Vagina (tissue), 2 donors: ENCODE results near the gene MYL3. TPM values are rescaled to one million over a fixed set of nuclear protein-coding genes. Genes with fewer than 3 reads are reported as not detected.

Experiments used
- DNase-seq, 2 donors: peaks; one replicate each; pipeline ENCODE4 v3.0.0-alpha.2; 2017; ENCODE audit errors: extremely low spot score in 2 of 2
- H3K27ac ChIP-seq: fragments of 200-600 bp; sonication (generic); one replicate; pipeline ENCODE4 v1.5.1; 2019
- H3K27me3 ChIP-seq: fragments of 200-600 bp; sonication (generic); one replicate; pipeline ENCODE4 v1.5.1; 2019
- H3K36me3 ChIP-seq, 2 donors: fragments of 200-600 bp; sonication (generic); one replicate each; pipeline ENCODE4 v1.5.1; 2017 to 2019
- H3K4me1 ChIP-seq: fragments of 200-600 bp; sonication (generic); one replicate; pipeline ENCODE4 v1.5.1; 2019
- H3K4me3 ChIP-seq, 2 donors: fragments of 200-600 bp; sonication (generic); 1 replicate in 1 of 2; 2 replicates in 1 of 2; pipeline ENCODE4 v1.5.1; 2016 to 2019
- H3K9me3 ChIP-seq: fragments of 200-600 bp; sonication (generic); one replicate; pipeline ENCODE4 v1.5.1; 2019
- CTCF ChIP-seq, 3 experiments: fragments of 450-650 bp in 2 of 3; fragments of 200-600 bp in 1 of 3; sonication (generic) in 1 of 3; IDR thresholded peaks; one replicate each; pipeline ENCODE4 v1.5.1; 2017 to 2019; ENCODE audit warnings: antibody characterized with exemption in 3 of 3, mild to moderate bottlenecking in 2 of 3, moderate library complexity in 2 of 3
- POLR2A ChIP-seq, 2 donors: fragments of 450-650 bp; IDR thresholded peaks; one replicate each; pipeline ENCODE4 v1.6.1; 2017; ENCODE audit warnings: antibody characterized with exemption in 2 of 2, mild to moderate bottlenecking in 2 of 2, moderate library complexity in 2 of 2
- POLR2AphosphoS5 ChIP-seq, 2 donors: sonication (generic); formaldehyde crosslinking; IDR thresholded peaks; one replicate each; pipeline ENCODE4 v1.9.0; 2017; ENCODE audit warnings: antibody characterized with exemption in 2 of 2, mild to moderate bottlenecking in 2 of 2, low read depth in 1 of 2; ENCODE audit not compliant: insufficient read depth in 1 of 2
- intact Hi-C: fragments of 100-400 bp; cut with DNase I; formaldehyde crosslinking; loops from one replicate; pipeline ENCODE4 v1.15.1; 2023
- total RNA-seq: library from RNA; depleted of rRNA; stranded (reverse); fragments of >200 nt; gene quantifications from one replicate; pipeline ENCODE4 v1.2.3, GENCODE V29; 2016

Gene MYL3
- total RNA-seq, 1 donor from 2014 or later: not detected

GRCh38 chr3:46883830-46884185 is 20.6 kb upstream of the MYL3 start:
- Histone ChIP-seq H3K4me3 (peak overlapping the region; percentile 62 to 71), H3K36me3 (no peaks in the 10 kb centered on the region), H3K4me1 (peaks cover 47% of the 10 kb centered on the region), H3K27me3 (no peaks in the 10 kb centered on the region), H3K9me3 (no peaks in the 10 kb centered on the region), H3K27ac (no peak overlapping the region)
- no peak for DNase-seq
- intact Hi-C loops: loop anchor here (2.0 kb wide), 1 partner anchor 17 kb away; no protein-coding TSS in a partner anchor
- TF ChIP-seq CTCF (IDR thresholded peaks at IDR 0.05): no peak
- no peak for TF ChIP-seq POLR2A (IDR thresholded peaks at IDR 0.05)
- TF ChIP-seq POLR2AphosphoS5 (IDR thresholded peaks at IDR 0.05; ENCODE audit: insufficient read depth in 1 of 2, low read depth in 1 of 2): no peak

- no peak for TF ChIP-seq CTCF (IDR thresholded peaks at IDR 0.05)
- Histone ChIP-seq H3K27ac (peak overlapping the region; percentile 89), H3K4me3 (peak overlapping the region; percentile 62 to 71), H3K36me3 (no peaks in the 10 kb centered on the region), H3K27me3 (no peaks in the 10 kb centered on the region), H3K9me3 (no peaks in the 10 kb centered on the region), H3K4me1 (peaks cover 52% of the 10 kb centered on the region)
- intact Hi-C loops: loop anchor here (2.0 kb wide), 1 partner anchor 16 kb away; no protein-coding TSS in a partner anchor
- no peak for DNase-seq
These were observed 20.0 kb upstream of the MYL3 start for GRCh38 chr3:46883054-46883829.

- Histone ChIP-seq H3K27ac (peak overlapping the region; percentile 89), H3K27me3 (no peaks in the 10 kb centered on the region), H3K4me3 (peak overlapping the region; percentile 62 to 71), H3K9me3 (no peaks in the 10 kb centered on the region), H3K36me3 (no peaks in the 10 kb centered on the region), H3K4me1 (peaks cover 58% of the 10 kb centered on the region)
- TF ChIP-seq CTCF (IDR thresholded peaks at IDR 0.05) (no peak), POLR2A (IDR thresholded peaks at IDR 0.05) (peak in 1 of 2 donors; percentile 27), POLR2AphosphoS5 (IDR thresholded peaks at IDR 0.05; ENCODE audit: insufficient read depth in 1 of 2, low read depth in 1 of 2) (peak in 1 of 2 donors; percentile 45)
- DNase-seq: no peak
- intact Hi-C loops: loop anchor here (2.0 kb wide), 1 partner anchor 16 kb away; no protein-coding TSS in a partner anchor
These were observed 19.3 kb upstream of the MYL3 start for GRCh38 chr3:46882377-46883053.

- intact Hi-C loops: loop anchor here (2.0 kb wide), 1 partner anchor 15 kb away; no protein-coding TSS in a partner anchor
- H3K4me1 ChIP-seq: peaks cover 58% of the 10 kb centered on the region
- H3K27me3 ChIP-seq: no peaks in the 10 kb centered on the region
- peak overlapping the region; percentile 62 to 71 for H3K4me3 ChIP-seq
- DNase-seq: no peak
- no peaks in the 10 kb centered on the region for H3K36me3 ChIP-seq
- H3K27ac ChIP-seq: peak overlapping the region; percentile 89
- no peak for TF ChIP-seq POLR2A (IDR thresholded peaks at IDR 0.05)
- TF ChIP-seq POLR2AphosphoS5 (IDR thresholded peaks at IDR 0.05; ENCODE audit: insufficient read depth in 1 of 2, low read depth in 1 of 2): no peak
- TF ChIP-seq CTCF (IDR thresholded peaks at IDR 0.05): no peak
- H3K9me3 ChIP-seq: no peaks in the 10 kb centered on the region
These were observed 18.5 kb upstream of the MYL3 start for GRCh38 chr3:46881596-46882376.
